ENCODE data around the gene TTLL8.

The TTLL8 gene

DNA sequence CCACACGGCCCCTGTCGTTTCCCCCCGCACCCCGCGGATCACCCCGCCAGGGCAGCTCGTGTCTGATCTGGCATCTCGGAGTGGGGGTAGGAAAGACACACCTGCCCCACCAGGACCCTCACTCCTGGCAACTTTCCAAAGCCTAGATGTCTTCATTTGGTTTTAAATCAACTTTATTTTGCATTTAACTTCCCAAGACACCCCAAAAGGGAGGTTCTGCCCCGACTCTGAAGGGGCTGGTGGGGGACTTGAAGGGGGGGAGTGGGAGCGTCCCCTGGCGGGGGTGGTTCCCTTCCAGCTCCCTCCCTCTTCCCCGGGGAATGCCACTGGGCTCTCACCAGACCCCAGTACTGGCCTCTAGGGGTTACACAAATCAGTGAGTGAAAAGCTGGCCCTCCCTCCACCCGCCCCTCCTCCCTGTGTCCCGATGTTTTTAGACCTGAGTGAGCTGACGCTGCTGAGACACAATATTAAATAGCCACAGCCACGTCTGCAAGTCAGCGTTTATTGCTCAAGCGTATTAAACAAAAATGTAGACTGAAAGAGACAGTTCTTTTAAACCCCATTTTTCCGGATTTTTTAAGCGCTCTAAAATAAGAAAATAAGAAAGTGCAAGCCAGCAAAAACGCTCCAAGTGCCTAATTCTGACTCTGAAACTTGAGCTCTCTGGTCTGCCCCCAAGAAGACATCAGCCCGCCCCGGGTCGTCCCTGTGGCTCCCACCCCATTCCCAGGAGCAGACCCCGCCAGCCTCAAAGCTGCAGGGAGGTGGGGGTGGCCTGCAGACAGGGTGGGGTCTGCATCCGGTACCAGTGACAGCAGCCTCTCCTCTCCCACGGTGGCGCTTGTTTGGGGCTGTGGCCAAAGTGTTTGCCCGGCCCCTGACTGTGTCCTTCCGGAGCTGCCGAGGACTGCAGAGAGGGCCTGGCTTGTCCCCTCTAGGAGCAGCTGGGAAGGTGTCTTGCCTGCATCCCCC lies 1.1 kb upstream of the TTLL8 start:
- Mint-ChIP-seq H3K9me3 (no peaks in the 10 kb centered on the region), H3K4me3 (peak overlapping the region; percentile 33)

DNA sequence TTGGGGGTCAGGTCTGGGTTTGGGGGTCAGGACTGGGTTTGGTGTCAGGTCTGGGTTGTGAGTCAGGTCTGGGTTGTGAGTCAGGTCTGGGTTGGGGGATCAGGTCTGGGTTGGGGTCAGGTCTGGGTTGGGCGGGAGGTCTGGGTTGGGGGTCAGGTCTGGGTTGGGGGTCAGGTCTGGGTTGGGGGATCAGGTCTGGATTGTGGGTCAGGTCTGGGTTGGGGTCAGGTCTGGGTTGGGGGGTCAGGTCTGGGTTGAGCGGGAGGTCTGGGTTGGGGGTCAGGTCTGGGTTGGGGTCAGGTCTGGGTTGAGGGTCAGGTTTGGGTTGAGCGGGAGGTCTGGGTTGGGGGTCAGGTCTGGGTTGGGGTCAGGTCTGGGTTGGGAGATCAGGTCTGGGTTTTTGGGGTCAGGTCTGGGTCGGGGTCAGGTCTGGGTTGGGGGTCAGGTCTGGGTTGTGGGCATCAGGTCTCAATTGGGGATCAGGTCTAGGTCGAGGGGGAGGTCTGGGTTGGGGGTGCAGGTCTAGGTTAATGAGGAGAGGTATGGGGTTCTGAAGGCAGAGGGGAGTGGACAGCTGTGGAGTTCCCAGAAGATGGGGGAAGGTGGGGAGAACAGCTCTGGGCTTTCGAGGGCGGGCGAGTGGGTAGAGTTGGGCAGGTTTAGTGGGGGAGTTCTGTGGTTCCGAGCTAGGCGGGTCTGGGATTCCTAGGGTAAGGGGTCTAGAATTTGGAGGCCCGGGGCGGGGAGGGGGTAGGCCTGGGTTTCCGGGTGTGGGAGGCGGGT lies 629 bp downstream of the TTLL8 start:
- peaks cover 11% of the 10 kb centered on the region for H3K27me3 Mint-ChIP-seq
- H3K4me3 Mint-ChIP-seq = no peak overlapping the region
- H3K4me1 Mint-ChIP-seq = peaks cover 4% of the 10 kb centered on the region
- no peaks in the 10 kb centered on the region for H3K36me3 Mint-ChIP-seq
- H3K9me3 Mint-ChIP-seq = no peaks in the 10 kb centered on the region
- H3K27ac Mint-ChIP-seq = no peak overlapping the region

More for the DNA sequence above, 1.1 kb upstream of the TTLL8 start:
- H3K27ac Mint-ChIP-seq = no peak overlapping the region
- no peaks in the 10 kb centered on the region for H3K36me3 Mint-ChIP-seq
- peaks cover 4% of the 10 kb centered on the region for H3K4me1 Mint-ChIP-seq
- peaks cover 9% of the 10 kb centered on the region for H3K27me3 Mint-ChIP-seq

DNA sequence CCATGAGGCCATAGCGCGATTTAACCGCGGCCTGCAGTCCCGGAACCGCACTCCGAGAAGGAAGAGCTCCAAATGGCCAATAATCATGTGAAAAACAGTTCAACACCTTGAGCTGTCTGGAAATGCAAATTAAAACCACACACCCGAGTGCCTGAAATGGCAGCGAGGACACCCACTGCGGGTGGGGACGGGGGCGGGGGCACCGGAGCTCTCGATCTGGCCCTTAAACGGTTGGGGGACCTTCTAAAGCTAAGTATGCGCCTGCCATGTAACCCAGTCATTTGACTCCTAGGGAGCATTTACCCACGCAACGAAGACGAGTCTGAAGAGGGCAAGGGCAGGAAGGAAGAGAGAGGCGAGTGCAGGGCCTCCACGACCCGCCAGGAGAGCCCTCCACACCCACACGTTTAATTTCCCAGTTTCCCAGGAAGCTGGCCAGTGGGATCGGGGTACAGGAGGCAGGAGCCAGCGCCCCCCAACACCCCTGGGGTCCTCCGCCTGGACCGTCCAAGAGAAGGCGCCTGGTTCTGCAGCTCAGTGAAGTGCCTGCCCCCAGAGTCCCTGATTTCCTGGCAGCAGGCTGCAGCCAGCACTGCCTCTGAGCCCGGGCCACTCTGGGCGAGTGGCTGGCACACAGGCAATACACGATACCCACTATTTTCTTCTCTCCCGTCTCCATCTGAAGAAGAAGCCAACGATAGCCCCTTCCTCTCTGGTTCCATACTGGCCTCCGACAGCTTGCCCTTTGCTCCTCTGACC lies 1.7 kb downstream of the TTLL8 start:
- H3K9me3 Mint-ChIP-seq = no peaks in the 10 kb centered on the region
- H3K36me3 Mint-ChIP-seq = no peaks in the 10 kb centered on the region
- H3K4me1 Mint-ChIP-seq = peaks cover 4% of the 10 kb centered on the region
- H3K27ac Mint-ChIP-seq = no peak overlapping the region
- H3K27me3 Mint-ChIP-seq = peaks cover 11% of the 10 kb centered on the region
- H3K4me3 Mint-ChIP-seq = no peak overlapping the region

DNA sequence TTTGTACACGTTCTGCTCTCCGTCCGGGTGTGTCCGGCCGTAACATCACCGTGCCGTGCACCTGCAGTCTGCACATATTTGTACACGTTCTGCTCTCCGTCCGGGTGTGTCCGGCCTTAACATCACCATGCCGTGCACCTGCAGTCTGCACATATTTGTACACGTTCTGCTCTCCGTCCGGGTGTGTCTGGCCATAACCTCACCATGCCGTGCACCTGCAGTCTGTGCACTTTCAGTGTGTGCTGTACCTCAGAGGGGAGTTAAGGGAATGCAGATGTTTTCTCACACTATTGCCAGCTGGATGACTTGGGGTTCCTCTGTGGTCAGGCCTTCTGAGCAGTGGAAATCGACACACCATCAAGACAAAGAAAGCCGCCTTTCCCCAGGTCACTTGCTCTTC lies 4.2 kb downstream of the TTLL8 start:
- Mint-ChIP-seq H3K27me3 (peaks cover 4% of the 10 kb centered on the region), H3K27ac (no peak overlapping the region), H3K36me3 (no peaks in the 10 kb centered on the region), H3K9me3 (no peaks in the 10 kb centered on the region), H3K4me1 (no peaks in the 10 kb centered on the region), H3K4me3 (no peak overlapping the region)

DNA sequence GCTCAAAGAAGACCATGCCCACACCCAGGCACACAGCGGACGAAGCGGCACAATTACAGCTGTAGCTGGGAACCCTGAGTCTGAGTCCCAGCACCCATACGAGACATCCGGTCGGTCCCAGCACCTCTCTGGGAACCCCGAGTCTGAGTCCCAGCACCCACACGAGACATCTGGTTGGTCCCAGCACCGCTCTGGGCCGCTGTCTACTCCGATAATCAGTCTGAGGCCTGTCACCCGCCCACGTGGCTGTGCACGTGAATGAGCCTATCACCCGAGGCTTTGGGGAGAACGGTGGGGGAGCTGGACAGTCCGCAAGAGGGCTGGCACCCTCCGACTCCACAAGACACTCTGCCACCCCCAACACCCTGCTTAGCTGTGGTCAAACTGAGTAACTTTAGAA lies 6.2 kb downstream of the TTLL8 start:
- H3K9me3 Mint-ChIP-seq = no peaks in the 10 kb centered on the region
- H3K36me3 Mint-ChIP-seq = no peaks in the 10 kb centered on the region

DNA sequence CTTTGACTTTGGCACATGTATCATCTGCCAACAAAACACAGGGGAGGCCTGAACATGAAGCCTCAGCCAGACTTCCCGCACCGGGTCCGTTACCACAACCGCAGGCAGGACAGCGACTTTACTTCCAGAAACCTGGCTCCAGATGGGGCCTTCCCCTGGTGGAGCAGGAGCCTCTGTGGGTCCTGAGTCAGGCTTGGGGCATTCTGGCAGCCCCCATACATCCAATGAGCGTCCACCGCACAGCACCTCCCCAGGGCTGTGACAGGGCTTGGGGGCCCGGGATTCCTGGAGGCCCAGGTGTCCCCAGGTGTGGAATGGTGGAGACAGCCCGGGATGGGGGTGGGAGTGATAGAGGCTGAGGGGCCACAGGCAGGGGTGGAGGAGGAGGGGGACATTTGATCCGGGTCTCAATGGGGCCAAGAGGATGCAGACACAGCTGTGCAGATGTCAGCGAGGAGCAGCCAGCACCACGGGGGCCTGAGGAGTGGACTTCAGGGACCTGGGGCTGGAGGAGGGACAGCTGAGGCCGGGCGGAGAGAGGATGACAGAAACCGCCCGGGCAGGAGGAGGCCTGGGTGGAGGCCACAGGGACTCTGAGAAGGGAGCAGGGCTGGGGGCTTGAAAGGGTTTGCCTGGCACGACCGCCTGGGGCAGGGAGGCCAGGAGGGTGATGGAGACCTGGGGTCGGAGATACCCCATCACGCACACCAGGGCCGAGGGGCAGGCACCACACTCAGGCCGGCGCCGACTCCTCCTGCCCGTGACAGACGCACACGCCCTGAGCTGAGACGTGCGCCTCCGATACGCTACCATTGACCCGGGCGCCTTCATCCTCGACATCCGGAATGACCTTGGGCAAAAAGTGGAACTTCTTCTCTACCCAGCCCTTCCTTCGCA lies 8.6 kb downstream of the TTLL8 start:
- H3K9me3 Mint-ChIP-seq = no peaks in the 10 kb centered on the region
- no peaks in the 10 kb centered on the region for H3K36me3 Mint-ChIP-seq
- peaks cover 2% of the 10 kb centered on the region for H3K27me3 Mint-ChIP-seq
- H3K27ac Mint-ChIP-seq = no peak overlapping the region
- peaks cover 4% of the 10 kb centered on the region for H3K4me1 Mint-ChIP-seq
- H3K4me3 Mint-ChIP-seq = no peak overlapping the region

More for the DNA sequence above, 6.2 kb downstream of the TTLL8 start:
- H3K4me1 Mint-ChIP-seq = no peaks in the 10 kb centered on the region
- H3K4me3 Mint-ChIP-seq = no peak overlapping the region
- H3K27ac Mint-ChIP-seq = no peak overlapping the region
- peaks cover 4% of the 10 kb centered on the region for H3K27me3 Mint-ChIP-seq

DNA sequence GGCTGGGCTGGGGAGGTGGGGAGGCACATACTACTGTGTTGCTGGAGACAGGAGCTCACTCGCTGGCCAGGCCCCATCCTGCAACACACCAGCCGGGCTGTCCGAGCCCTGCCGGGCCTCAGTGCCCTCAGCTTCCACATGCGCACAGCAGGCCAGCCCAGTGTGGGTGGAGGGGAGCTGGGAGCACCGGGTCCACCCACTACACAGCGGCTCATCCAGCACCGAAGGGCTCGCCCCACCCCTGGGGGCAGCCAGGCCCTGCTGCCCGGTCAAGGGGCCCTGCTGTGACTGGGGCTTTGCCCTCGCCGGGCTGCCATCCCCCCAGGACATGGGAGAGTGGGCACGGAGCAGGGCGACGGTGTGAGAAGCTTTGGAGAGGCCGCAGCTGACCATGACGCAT lies 9.3 kb downstream of the TTLL8 start:
- Mint-ChIP-seq H3K4me3 (no peak overlapping the region), H3K36me3 (no peaks in the 10 kb centered on the region), H3K4me1 (peaks cover 6% of the 10 kb centered on the region), H3K27ac (no peak overlapping the region), H3K9me3 (no peaks in the 10 kb centered on the region), H3K27me3 (peaks cover 2% of the 10 kb centered on the region)

DNA sequence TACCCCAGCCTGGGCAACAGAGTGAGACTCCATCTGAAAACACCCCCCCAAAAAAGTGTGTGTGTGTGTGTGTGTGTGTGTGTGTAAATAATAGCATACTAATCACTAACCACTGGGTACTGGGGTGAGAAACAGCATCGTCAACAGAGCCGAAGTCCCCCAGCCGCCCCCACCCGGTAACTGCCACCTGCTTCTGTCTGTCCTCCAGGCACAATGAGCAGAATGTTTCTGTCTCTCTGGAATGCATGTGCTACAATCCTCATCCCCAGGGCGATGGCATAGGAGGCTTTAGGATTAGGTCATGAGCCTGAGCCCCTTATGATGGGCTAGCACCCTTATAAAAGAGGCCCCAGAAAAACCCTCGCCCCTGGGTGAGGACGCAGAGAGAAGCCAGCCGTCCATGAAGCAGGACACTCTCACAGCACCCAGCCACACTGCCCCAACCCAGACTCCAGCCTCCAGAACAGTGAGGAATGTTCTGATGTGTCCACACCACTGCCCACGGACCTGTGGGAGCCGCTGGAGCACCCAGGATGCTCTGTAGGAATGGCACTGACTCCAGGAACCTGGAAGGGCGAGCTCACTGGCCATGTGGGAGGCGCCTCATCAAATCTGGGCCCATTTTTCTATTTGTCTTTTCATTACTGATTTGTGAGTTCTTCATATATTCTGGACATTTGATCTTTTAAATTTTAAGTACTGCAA lies 9.9 kb downstream of the TTLL8 start:
- no peaks in the 10 kb centered on the region for H3K9me3 Mint-ChIP-seq
- peaks cover 11% of the 10 kb centered on the region for H3K4me1 Mint-ChIP-seq
- no peak overlapping the region for H3K4me3 Mint-ChIP-seq
- no peak overlapping the region for H3K27ac Mint-ChIP-seq
- no peaks in the 10 kb centered on the region for H3K36me3 Mint-ChIP-seq
- H3K27me3 Mint-ChIP-seq = peaks cover 4% of the 10 kb centered on the region

DNA sequence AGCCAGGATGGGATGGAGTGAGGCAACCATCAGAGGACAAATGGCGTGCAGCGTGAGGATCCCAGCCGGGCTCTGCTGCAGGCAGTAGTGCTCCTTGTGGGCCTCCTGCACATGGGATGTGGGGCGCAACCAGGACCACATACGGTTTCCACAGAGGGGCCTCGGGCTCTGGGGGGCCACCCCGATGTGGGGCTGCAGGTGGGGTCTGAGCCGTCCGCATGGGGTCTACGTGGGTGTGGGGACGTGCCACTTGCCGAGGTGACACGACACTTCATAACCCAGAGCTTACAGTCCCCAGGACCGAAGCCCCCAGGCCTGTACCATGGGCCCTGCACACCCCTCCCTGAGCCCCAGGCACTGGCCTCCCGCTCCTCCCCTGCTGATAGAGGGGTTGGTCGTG lies 10.8 kb downstream of the TTLL8 start:
- H3K4me3 Mint-ChIP-seq = no peak overlapping the region
- H3K36me3 Mint-ChIP-seq = no peaks in the 10 kb centered on the region
- H3K4me1 Mint-ChIP-seq = peaks cover 11% of the 10 kb centered on the region
- no peaks in the 10 kb centered on the region for H3K9me3 Mint-ChIP-seq
- H3K27ac Mint-ChIP-seq = no peak overlapping the region
- peaks cover 3% of the 10 kb centered on the region for H3K27me3 Mint-ChIP-seq

DNA sequence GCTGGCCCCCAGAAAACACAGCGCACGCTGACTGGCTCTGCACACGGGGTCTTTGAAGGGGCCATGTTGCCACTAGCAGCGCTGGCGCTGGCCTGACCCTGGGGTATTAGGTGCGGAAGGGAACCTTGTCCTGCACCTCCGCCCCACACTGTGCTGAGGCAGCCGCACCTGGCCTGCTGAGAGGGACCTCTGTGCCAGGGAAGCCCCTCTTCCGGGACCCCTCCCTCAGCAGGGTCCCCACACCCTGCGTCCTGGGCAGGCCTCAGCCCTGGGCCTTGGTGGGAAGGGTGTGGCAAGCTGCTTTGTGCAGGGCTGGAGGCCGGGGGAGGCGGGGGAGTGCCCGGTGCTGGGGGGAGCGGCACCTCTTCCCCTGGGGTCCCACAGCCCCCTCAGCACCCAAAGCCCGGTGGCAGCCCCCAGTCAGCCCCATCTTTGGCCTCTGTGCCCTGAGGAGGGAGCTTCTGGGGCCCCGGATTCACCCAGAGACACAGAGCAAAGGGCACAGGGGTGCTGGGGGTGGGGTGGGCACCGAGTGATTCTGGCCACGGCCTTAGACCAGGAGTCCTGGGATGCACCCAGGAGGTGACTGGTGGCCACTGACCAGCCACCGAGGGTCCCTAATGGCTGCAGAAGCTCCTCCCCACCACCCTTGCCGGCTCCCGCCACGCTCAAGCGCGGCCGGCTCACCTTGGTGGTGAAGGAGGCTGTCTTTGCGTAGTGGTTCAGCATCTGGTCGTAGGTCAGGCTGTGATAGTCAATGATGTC lies 11.4 kb downstream of the TTLL8 start:
- Mint-ChIP-seq H3K9me3 (no peaks in the 10 kb centered on the region), H3K27me3 (peaks cover 3% of the 10 kb centered on the region), H3K36me3 (no peaks in the 10 kb centered on the region), H3K27ac (no peak overlapping the region), H3K4me3 (no peak overlapping the region), H3K4me1 (peaks cover 11% of the 10 kb centered on the region)

DNA sequence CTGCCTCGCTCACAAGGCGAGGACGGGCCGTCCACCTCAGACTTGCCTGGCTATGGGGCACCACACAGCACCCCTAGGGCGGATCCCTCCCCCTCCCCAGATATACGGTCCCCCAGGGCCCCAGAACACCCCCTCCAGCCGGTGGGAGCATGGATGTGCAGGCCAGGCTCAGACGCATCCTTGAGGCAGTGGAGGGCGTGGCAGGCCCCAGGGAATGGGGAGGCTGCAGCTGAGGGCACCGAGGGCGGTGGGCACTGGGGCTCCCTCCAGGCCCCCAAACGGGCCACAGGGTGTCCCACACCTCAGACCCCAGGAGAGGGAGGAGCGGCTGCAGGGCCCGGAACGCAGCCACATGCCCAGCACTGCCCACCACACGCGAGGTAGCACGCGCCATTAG lies 12.1 kb downstream of the TTLL8 start:
- H3K9me3 Mint-ChIP-seq = no peaks in the 10 kb centered on the region
- no peak overlapping the region for H3K4me3 Mint-ChIP-seq
- H3K36me3 Mint-ChIP-seq = no peaks in the 10 kb centered on the region
- peaks cover 11% of the 10 kb centered on the region for H3K4me1 Mint-ChIP-seq
- H3K27me3 Mint-ChIP-seq = peaks cover 3% of the 10 kb centered on the region
- H3K27ac Mint-ChIP-seq = no peak overlapping the region

DNA sequence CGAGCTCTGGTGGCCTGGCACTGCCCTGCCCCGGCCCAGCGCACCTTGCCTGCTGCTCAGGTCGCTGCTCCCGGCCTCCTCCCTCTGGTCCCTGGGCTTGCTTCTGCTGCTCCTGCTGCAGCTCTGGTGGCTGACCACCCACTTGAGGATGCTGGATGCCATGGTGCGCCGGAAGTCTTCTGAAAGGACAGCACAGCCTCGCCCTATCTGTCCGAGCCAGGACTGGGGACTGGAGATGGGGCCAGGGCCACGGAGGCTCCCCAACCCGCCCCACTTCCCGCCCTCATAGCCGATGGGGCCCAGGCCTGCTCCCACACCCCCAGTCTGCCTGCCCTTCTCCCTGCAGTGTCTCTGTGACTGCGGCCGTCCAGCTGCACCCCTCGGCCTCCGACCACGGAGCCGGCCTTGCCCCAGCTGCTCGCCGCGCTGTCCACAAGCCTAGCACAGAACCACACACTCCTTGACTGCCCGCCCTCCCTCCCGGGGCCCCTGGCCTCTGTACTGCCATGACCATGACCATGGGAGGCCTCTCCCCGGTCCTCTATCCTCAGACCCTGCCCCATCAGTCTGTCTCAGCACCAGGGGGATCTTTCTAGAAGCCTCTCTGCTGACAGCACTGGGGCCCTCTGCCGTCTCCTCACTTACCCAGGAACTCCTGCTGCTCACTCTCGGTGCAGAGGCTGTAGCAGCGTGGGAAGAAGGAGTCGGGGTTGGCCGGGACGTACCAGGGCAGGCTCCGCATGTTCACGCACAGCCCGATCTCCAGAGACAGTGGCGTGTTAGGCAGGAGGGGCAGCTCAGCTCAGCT lies 12.7 kb downstream of the TTLL8 start:
- Mint-ChIP-seq H3K27ac (no peak overlapping the region), H3K4me3 (no peak overlapping the region), H3K27me3 (peaks cover 3% of the 10 kb centered on the region)

DNA sequence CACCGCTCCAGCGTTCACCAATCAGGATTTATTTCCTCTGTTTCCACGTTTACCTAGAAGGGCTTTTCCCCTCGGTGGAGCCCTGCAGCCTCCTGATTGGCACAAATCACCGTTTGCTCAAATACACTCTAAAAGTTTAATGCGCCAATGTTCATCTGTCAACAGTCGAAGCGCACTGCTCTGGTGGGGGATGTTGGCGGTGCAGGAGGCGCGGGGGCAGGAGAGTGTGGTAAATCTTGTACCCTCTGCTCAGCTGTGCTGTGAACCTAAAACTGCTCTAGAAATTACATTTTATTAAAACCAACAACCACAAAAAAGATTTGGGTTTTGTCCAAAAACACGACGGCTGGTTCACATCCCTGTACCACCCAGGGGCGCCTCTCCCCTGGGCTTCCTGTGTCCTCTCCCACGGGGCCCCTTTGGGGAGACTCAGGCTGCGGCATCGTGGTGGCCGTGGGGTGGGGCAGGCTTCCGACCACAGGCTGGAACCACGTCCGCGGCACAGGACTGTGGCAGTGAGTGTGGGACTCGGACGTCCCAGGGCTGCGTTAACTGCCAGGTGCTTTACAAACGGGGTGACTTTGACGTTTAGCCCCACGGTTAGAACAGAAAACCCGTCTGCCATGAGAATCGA lies 13.5 kb downstream of the TTLL8 start:
- Mint-ChIP-seq H3K27ac (no peak overlapping the region), H3K4me1 (peaks cover 11% of the 10 kb centered on the region), H3K4me3 (no peak overlapping the region), H3K36me3 (no peaks in the 10 kb centered on the region), H3K9me3 (no peaks in the 10 kb centered on the region), H3K27me3 (peaks cover 3% of the 10 kb centered on the region)

More for the DNA sequence above, 12.7 kb downstream of the TTLL8 start:
- Mint-ChIP-seq H3K36me3 (no peaks in the 10 kb centered on the region), H3K9me3 (no peaks in the 10 kb centered on the region), H3K4me1 (peaks cover 11% of the 10 kb centered on the region)

All from activated naive CD4-positive, alpha-beta T cell treated with anti-CD3 and anti-CD28 coated beads, Interleukin-2, amount 50 U/mL, for 24 hours (primary cell).